ENCODE results near the gene SEC24B. TPM values are rescaled to one million over a fixed set of nuclear protein-coding genes. Genes with fewer than 3 reads are reported as not detected.

Gene SEC24B
- total RNA-seq, result 10 to 100 TPM in 4 of 5 donors, 1 to 10 TPM in 1; 2.3 to 56.0 (median 26.3) TPM
- polyA plus RNA-seq, result 10 to 100 TPM in 1 of 3 donors, 1 to 10 TPM in 2; 5.4 to 10.2 (median 6.3) TPM
- long read RNA-seq, donor 1, result 0 reads
- long read RNA-seq, donor 2, result 0 reads
- long read RNA-seq, donor 3, partial matches to known transcripts, result 0 of 1 reads
- long read RNA-seq, donor 3, other reads (novel, unspliced or antisense), result 0 of 1 reads
- long read RNA-seq, donor 4, result 0 reads
- long read RNA-seq, donor 5, partial matches to known transcripts, result 5 of 6 reads
- long read RNA-seq, donor 5, other reads (novel, unspliced or antisense), result 0 of 6 reads
- long read RNA-seq, donor 6, partial matches to known transcripts, result 5 of 5 reads
- long read RNA-seq, donor 6, other reads (novel, unspliced or antisense), result 0 of 5 reads
- long read RNA-seq, donor 7, partial matches to known transcripts, result 11 of 11 reads
- long read RNA-seq, donor 7, other reads (novel, unspliced or antisense), result 0 of 11 reads
- long read RNA-seq, donor 8, result 0 reads
- long read RNA-seq, donor 9, partial matches to known transcripts, result 24 of 24 reads
- long read RNA-seq, donor 9, other reads (novel, unspliced or antisense), result 0 of 24 reads
- long read RNA-seq, donor 10, result 0 reads

GRCh38 chr4:109433205-109434006 lies at the start of gene SEC24B:
SEC24B (plus strand) TSS chr4:109433815; CDS start chr4:109433870, 55 bp downstream.
- peak within 1 kb of the TSS; percentile 90 to 99 (median 96) for H3K27ac ChIP-seq
- intact Hi-C loops (cut with DNase I; ENCODE audit: low total_unique reads), result loop anchor here (5.0 kb wide), 1 partner anchor 394 kb away; the partner anchor contains the start of gene RRH
- 0 to 1% (median 0%) methylated on average over 11 to 87 of the region's 87 CpGs for WGBS, 5 donors

GRCh38 chr4:109383823-109384222 lies 49.8 kb upstream of the SEC24B start:
- Histone ChIP-seq H3K4me1 (no peaks in the 10 kb centered on the region), H3K36me3 (no peaks in the 10 kb centered on the region), H3K9me3 (no peaks in the 10 kb centered on the region), H3K4me3 (no peak overlapping the region), H3K27me3 (peaks cover 0 to 9% (median 7%) of the 10 kb centered on the region in 3 donors), H3K27ac (no peak overlapping the region)
- TF ChIP-seq POLR2A (IDR thresholded peaks at IDR 0.05), result no peak
- no peak for TF ChIP-seq CTCF (IDR thresholded peaks at IDR 0.05)
- no peak for TF ChIP-seq EP300 (IDR thresholded peaks at IDR 0.05)
- intact Hi-C loops (cut with DNase I; ENCODE audit: low total_unique reads), result no loop called here
- DNase-seq, result no peak
- 73 to 81% (median 79%) methylated on average over 5 to 6 of the region's 6 CpGs for WGBS, 5 donors

More at GRCh38 chr4:109433205-109434006, at the start of gene SEC24B:
- Histone ChIP-seq H3K27me3 (no peaks in the 10 kb centered on the region), H3K4me3 (peak within 1 kb of the TSS; percentile 86 to 97 (median 89)), H3K4me1 (peaks cover 26 to 57% (median 46%) of the 10 kb centered on the region in 4 donors), H3K9me3 (no peaks in the 10 kb centered on the region), H3K36me3 (peaks cover 0 to 6% (median 0%) of the 10 kb centered on the region in 4 donors)
- peak; percentile 91 to 95 for DNase-seq
- TF ChIP-seq CTCF (IDR thresholded peaks at IDR 0.05) (peak in 5 of 7 experiments; percentile 9 to 95 (median 92)), POLR2AphosphoS5 (IDR thresholded peaks at IDR 0.05) (peak in 2 of 3 donors; percentile 76 to 79), POLR2A (IDR thresholded peaks at IDR 0.05) (no peak)

DNA sequence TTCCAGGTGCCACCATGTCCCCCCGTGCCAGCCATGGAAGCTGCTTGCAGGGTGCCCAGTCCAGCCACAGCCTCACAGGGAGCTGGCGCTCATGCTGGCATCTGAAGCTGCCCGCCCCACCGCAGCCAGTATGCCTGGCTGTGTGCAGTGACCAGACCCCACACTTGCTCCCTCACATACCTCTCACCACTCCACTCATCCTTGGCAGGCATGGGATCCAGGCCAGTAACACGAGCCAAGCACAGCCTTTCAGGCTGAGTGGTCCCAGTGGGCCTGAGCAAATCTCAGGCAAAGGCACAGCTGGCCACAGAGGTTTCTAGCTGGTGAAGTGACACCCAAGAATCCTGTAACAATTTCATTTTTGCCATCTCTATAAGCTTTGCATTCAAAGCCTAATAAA lies 48.4 kb upstream of the SEC24B start:
- no peaks in the 10 kb centered on the region for H3K4me1 ChIP-seq
- H3K9me3 ChIP-seq, result no peaks in the 10 kb centered on the region
- peaks cover 0 to 9% (median 7%) of the 10 kb centered on the region in 3 donors for H3K27me3 ChIP-seq
- 75 to 97% (median 90%) methylated on average over 1 to 5 of the region's 5 CpGs for WGBS, 5 donors
- no peak overlapping the region for H3K4me3 ChIP-seq
- no peak overlapping the region for H3K27ac ChIP-seq
- no peak for DNase-seq
- intact Hi-C loops (cut with DNase I; ENCODE audit: low total_unique reads), result no loop called here
- H3K36me3 ChIP-seq, result no peaks in the 10 kb centered on the region
- TF ChIP-seq POLR2A (IDR thresholded peaks at IDR 0.05) (no peak), CTCF (IDR thresholded peaks at IDR 0.05) (no peak), EP300 (IDR thresholded peaks at IDR 0.05) (no peak)
